ENCODE data around the gene MAGEA10. TPM values are rescaled to one million over a fixed set of nuclear protein-coding genes. Genes with fewer than 3 reads are reported as not detected.
"Not testable (repeated sequence)": the region's sequence is repeated elsewhere in the genome, so short reads cannot be mapped to it uniquely, and the experiment has no call there.

The MAGEA10 gene
- total RNA-seq = not detected

- DNase-seq (ENCODE audit: low read depth in 2 of 3, low spot score in 2 of 3) = no peak
These were observed at the start of gene MAGEA10 for GRCh38 chrX:152138388-152138784. Gene MAGEA10, minus strand, starts transcription at chrX:152138577. Its CDS starts 2,957 bp downstream, at chrX:152135620.

- DNase-seq (ENCODE audit: low read depth in 2 of 3, low spot score in 2 of 3) = no peak
These were observed 39.3 kb upstream of the MAGEA10 start for GRCh38 chrX:152177497-152178269.

- DNase-seq (ENCODE audit: low read depth in 2 of 3, low spot score in 2 of 3) = no peak
These were observed 38.7 kb upstream of the MAGEA10 start for GRCh38 chrX:152177052-152177451.

GRCh38 chrX:152175892-152176291, 37.5 kb upstream of the MAGEA10 start:
- DNase-seq (ENCODE audit: low read depth in 2 of 3, low spot score in 2 of 3) = not testable (repeated sequence)

GRCh38 chrX:152173923-152174322, 35.5 kb upstream of the MAGEA10 start:
- not testable (repeated sequence) for DNase-seq (ENCODE audit: low read depth in 2 of 3, low spot score in 2 of 3)

- no peak for DNase-seq (ENCODE audit: low read depth in 2 of 3, low spot score in 2 of 3)
These were observed 32.2 kb upstream of the MAGEA10 start for GRCh38 chrX:152170621-152171020.

GRCh38 chrX:152165033-152165743, 26.8 kb upstream of the MAGEA10 start:
- no peak for DNase-seq (ENCODE audit: low read depth in 2 of 3, low spot score in 2 of 3)

- no peak for DNase-seq (ENCODE audit: low read depth in 2 of 3, low spot score in 2 of 3)
These were observed 18.7 kb upstream of the MAGEA10 start for GRCh38 chrX:152157042-152157441.

GRCh38 chrX:152155766-152156310, 17.5 kb upstream of the MAGEA10 start:
- DNase-seq (ENCODE audit: low read depth in 2 of 3, low spot score in 2 of 3) = no peak

GRCh38 chrX:152154050-152154449, 15.7 kb upstream of the MAGEA10 start:
- DNase-seq (ENCODE audit: low read depth in 2 of 3, low spot score in 2 of 3) = no peak

GRCh38 chrX:152151256-152151655, 12.9 kb upstream of the MAGEA10 start:
- DNase-seq (ENCODE audit: low read depth in 2 of 3, low spot score in 2 of 3) = no peak

GRCh38 chrX:152149648-152150047, 11.3 kb upstream of the MAGEA10 start:
- no peak for DNase-seq (ENCODE audit: low read depth in 2 of 3, low spot score in 2 of 3)

- no peak for DNase-seq (ENCODE audit: low read depth in 2 of 3, low spot score in 2 of 3)
These were observed 1.2 kb upstream of the MAGEA10 start for GRCh38 chrX:152139589-152139988.

GRCh38 chrX:152137771-152138387, 498 bp downstream of the MAGEA10 start:
- no peak for DNase-seq (ENCODE audit: low read depth in 2 of 3, low spot score in 2 of 3)

- DNase-seq (ENCODE audit: low read depth in 2 of 3, low spot score in 2 of 3) = no peak
These were observed 2.1 kb downstream of the MAGEA10 start for GRCh38 chrX:152136312-152136711.

- DNase-seq (ENCODE audit: low read depth in 2 of 3, low spot score in 2 of 3) = no peak
These were observed 6.9 kb downstream of the MAGEA10 start for GRCh38 chrX:152131525-152131924.

GRCh38 chrX:152129069-152129844, 9.1 kb downstream of the MAGEA10 start:
- not testable (repeated sequence) for DNase-seq (ENCODE audit: low read depth in 2 of 3, low spot score in 2 of 3)

GRCh38 chrX:152117305-152117704, 21.1 kb downstream of the MAGEA10 start:
- no peak for DNase-seq (ENCODE audit: low read depth in 2 of 3, low spot score in 2 of 3)

GRCh38 chrX:152108527-152108926, 29.9 kb downstream of the MAGEA10 start:
- no peak for DNase-seq (ENCODE audit: low read depth in 2 of 3, low spot score in 2 of 3)

- DNase-seq (ENCODE audit: low read depth in 2 of 3, low spot score in 2 of 3) = no peak
These were observed 34.5 kb downstream of the MAGEA10 start for GRCh38 chrX:152103866-152104265.

GRCh38 chrX:152086141-152086540, 52.2 kb downstream of the MAGEA10 start:
- no peak for DNase-seq (ENCODE audit: low read depth in 2 of 3, low spot score in 2 of 3)
